ENCODE results near the gene SLC7A10. TPM values are rescaled to one million over a fixed set of nuclear protein-coding genes. Genes with fewer than 3 reads are reported as not detected.
"Not testable (repeated sequence)": the region's sequence is repeated elsewhere in the genome, so short reads cannot be mapped to it uniquely, and the experiment has no call there.

The SLC7A10 gene
- total RNA-seq, 1 donor from 2014 or later = 5.4 TPM

DNA sequence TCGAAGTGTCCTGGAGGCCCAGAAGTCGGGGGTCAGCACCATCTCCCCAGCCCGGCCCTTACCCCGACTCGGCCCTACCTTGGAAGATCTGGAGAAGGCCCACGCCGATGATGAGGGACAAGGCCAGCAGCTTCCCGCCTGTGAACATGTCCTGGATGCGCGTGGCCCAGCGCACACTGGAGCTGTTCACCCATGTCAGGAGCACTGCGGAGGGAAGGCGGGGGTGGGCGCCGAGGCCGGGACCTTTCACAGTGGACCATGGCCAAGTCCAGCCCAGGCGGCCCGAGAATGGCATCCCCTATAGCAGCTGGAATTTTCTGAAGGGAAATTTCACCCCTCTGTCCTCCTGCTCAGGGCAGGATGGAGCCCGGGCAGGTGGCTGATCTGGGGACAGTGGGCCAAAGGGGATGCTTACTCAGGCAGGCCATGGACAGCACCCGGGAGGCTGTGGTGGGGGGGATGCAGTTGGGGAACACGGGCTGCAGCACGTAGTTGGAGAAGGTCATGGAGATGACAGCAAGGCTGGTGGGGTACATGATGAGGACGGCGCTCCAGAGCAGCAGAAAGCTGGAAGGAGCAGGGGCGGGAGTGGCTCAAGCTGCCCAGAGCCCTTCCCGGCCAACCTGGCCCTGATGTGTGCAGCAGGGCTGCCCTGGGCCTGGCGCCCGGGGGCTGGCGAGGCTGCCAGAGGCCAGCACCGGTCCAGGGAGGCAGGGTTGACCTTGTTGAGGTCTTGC lies 13.0 kb downstream of the SLC7A10 start:
- no peaks in the 10 kb centered on the region for H3K27me3 ChIP-seq
- no peak overlapping the region for H3K27ac ChIP-seq
- no peaks in the 10 kb centered on the region for H3K36me3 ChIP-seq
- no peak overlapping the region for H3K4me3 ChIP-seq
- no peaks in the 10 kb centered on the region for H3K9me3 ChIP-seq
- no peaks in the 10 kb centered on the region for H3K4me1 ChIP-seq
- no peak for TF ChIP-seq POLR2A (IDR thresholded peaks at IDR 0.05)
- TF ChIP-seq POLR2AphosphoS5 (IDR thresholded peaks at IDR 0.05; ENCODE audit: insufficient read depth in 1 of 2, low read depth in 1 of 2) = no peak
- TF ChIP-seq, protein P1, sequence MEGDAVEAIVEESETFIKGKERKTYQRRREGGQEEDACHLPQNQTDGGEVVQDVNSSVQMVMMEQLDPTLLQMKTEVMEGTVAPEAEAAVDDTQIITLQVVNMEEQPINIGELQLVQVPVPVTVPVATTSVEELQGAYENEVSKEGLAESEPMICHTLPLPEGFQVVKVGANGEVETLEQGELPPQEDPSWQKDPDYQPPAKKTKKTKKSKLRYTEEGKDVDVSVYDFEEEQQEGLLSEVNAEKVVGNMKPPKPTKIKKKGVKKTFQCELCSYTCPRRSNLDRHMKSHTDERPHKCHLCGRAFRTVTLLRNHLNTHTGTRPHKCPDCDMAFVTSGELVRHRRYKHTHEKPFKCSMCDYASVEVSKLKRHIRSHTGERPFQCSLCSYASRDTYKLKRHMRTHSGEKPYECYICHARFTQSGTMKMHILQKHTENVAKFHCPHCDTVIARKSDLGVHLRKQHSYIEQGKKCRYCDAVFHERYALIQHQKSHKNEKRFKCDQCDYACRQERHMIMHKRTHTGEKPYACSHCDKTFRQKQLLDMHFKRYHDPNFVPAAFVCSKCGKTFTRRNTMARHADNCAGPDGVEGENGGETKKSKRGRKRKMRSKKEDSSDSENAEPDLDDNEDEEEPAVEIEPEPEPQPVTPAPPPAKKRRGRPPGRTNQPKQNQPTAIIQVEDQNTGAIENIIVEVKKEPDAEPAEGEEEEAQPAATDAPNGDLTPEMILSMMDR (IDR thresholded peaks at IDR 0.05) = no peak
- no peak for DNase-seq (ENCODE audit: extremely low spot score in 2 of 2)
- intact Hi-C loops (cut with DNase I) = no loop called here

DNA sequence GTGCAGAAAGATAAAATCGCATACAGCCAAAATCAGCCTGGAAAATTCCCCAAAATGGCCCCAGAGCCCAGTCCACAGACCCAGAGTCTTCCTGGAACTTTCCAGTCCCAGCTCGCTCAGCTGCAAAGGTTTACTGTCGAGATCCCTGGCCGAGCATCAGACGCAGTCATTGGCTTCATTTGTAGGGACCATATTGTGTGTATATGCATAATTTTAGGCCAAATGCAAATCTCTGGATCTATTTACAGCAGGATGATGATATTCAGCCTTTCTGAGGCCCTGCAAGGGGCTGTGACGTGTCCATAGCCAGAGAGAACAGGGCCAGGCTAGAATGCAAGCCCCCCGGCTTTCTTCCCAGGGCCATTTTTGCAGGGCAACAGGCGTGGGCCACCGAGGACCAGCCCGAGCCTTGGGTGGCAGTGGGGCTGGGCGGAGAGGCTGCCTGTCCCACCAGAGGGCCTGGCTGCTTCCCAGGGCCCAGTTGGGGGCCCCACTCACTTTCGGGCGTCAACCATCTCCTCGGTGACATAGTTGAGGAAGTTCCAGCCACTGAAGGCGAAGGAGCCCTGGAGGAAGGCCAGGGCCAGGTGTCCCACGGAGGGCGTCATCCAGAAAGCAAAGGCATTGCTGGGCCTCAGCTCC lies 13.7 kb downstream of the SLC7A10 start:
- Histone ChIP-seq H3K4me3 (no peak overlapping the region), H3K27ac (no peak overlapping the region), H3K36me3 (no peaks in the 10 kb centered on the region), H3K9me3 (no peaks in the 10 kb centered on the region), H3K27me3 (no peaks in the 10 kb centered on the region), H3K4me1 (no peaks in the 10 kb centered on the region)
- intact Hi-C loops (cut with DNase I) = no loop called here
- no peak for DNase-seq (ENCODE audit: extremely low spot score in 2 of 2)
- TF ChIP-seq POLR2A (IDR thresholded peaks at IDR 0.05) (no peak), POLR2AphosphoS5 (IDR thresholded peaks at IDR 0.05; ENCODE audit: insufficient read depth in 1 of 2, low read depth in 1 of 2) (no peak)
- TF ChIP-seq, protein P1 (IDR thresholded peaks at IDR 0.05) = no peak

DNA sequence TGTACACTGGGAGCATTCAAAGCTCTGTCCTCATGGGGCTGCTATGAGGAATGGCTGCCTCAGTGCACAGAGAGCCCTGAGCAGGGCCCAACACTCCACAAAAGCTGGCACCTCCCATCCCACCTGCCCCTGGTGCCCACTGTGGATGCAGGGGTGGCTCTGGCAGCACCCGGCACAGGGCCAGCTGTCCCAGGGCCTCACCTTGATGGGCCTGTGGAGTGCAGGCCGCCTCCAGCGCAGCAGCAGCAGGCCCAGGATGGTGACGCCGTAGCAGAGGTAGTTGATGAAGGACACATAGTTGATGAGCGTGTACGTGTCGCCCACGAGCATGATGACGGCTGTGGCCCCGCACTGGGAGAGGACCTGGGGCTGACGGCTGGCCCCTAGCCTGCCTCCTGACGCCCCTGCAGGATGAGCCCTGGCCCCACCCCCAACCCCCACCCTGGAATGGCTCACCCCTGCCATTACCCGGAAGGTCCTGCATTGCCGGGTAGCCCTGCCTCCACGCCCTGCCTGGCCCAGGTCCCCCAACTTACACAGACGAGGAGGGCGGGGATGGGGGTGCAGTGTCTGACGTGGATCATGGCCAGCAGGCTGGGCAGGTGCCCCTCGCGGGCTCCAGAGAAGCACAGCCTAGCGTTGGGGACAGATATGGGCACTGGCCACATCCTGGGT lies 15.2 kb downstream of the SLC7A10 start:
- Histone ChIP-seq H3K36me3 (no peaks in the 10 kb centered on the region), H3K27ac (no peak overlapping the region), H3K4me3 (no peak overlapping the region), H3K9me3 (no peaks in the 10 kb centered on the region), H3K27me3 (no peaks in the 10 kb centered on the region), H3K4me1 (no peaks in the 10 kb centered on the region)
- intact Hi-C loops (cut with DNase I) = no loop called here
- DNase-seq (ENCODE audit: extremely low spot score in 2 of 2) = no peak
- TF ChIP-seq POLR2A (IDR thresholded peaks at IDR 0.05) (no peak), POLR2AphosphoS5 (IDR thresholded peaks at IDR 0.05; ENCODE audit: insufficient read depth in 1 of 2, low read depth in 1 of 2) (no peak)
- TF ChIP-seq, protein P1 (IDR thresholded peaks at IDR 0.05) = no peak

DNA sequence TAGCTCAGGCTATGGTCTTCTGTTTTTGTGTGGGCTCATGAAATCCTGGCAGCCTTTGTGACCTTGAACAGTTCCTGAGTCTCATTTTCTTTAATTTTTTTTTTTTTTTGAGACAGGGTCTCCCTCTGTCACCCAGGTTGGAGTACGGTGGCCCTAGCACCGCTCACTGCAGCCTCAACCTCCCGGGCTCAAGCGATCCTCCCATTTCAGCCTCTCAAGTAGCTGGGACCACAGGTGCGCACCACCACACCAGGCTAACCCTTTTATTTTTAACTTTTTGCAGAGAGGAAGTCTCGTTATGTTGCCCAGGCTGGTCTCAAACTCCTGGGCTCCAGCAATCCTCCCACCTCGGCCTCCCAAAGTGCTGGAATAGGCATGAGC lies 15.8 kb downstream of the SLC7A10 start:
- intact Hi-C loops (cut with DNase I); H3K27me3 ChIP-seq; H3K36me3 ChIP-seq; DNase-seq (ENCODE audit: extremely low spot score in 2 of 2); H3K9me3 ChIP-seq; H3K4me3 ChIP-seq; H3K27ac ChIP-seq; H3K4me1 ChIP-seq: not testable (repeated sequence)

DNA sequence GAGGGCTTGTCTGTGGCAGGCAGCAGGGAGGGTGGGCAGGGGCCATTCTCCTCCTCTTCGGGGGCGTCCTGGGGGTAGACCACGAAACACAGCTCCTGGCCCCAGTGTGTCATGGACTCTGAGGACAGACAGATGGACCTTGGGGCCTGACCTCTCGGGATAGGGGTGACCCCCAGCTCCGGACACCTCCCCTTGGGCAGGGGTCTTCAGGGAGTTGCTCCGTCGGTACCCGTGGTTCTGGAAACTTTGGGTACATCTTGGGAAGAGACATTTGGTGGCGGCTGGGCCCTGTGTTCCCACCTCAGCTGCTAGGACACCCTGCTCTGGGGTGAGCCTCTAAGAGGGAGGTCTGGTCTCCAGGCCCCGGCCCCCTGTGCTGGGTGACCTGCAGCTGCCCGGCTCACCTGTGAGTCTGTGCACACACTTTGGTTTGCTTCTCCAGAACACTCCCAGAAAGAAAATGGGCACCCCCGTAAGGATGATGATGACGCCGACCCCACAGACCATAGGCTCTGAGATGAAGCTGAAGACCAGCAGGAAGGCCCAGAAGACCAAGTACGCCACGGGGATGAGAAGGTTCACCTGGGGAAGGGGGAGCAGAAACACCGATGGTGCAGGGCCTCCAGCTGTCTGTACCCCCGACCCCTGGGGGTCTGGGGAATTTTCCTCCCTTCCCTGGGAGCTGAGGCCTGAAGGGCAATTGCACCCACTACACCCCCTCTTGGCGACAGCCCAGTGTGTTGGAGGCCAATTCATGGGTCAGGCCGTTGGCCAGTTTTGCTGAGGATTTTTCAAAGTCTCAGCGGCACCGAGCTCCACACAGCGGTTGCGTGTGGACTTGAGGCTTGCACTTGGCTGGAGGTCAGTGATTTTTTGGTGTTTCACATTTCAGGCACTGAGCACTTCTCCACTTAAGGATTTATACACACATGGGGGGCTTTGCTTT lies 16.5 kb downstream of the SLC7A10 start:
- no peaks in the 10 kb centered on the region for H3K36me3 ChIP-seq
- intact Hi-C loops (cut with DNase I) = no loop called here
- TF ChIP-seq POLR2AphosphoS5 (IDR thresholded peaks at IDR 0.05; ENCODE audit: insufficient read depth in 1 of 2, low read depth in 1 of 2) (no peak), POLR2A (IDR thresholded peaks at IDR 0.05) (no peak)
- TF ChIP-seq, protein P1 (IDR thresholded peaks at IDR 0.05) = no peak
- DNase-seq (ENCODE audit: extremely low spot score in 2 of 2) = no peak
- no peaks in the 10 kb centered on the region for H3K4me1 ChIP-seq
- H3K9me3 ChIP-seq = no peaks in the 10 kb centered on the region
- H3K27ac ChIP-seq = no peak overlapping the region
- no peaks in the 10 kb centered on the region for H3K27me3 ChIP-seq
- no peak overlapping the region for H3K4me3 ChIP-seq

Measured in vagina (tissue), 2 donors.